Activated naive CD8-positive, alpha-beta T cell treated with anti-CD3 and anti-CD28 coated beads for 36 hours (primary cell): ENCODE measurements around the gene SLC10A7. TPM values are rescaled to one million over a fixed set of nuclear protein-coding genes. Genes with fewer than 3 reads are reported as not detected.

Experiments
- DNase-seq: peaks from one replicate; pipeline ENCODE4 v3.0.0; 2021
- H3K27ac Mint-ChIP-seq: one replicate; pipeline ENCODE4 v1.8.0; 2022; ENCODE audit warnings: mild to moderate bottlenecking, moderate library complexity, mixed read lengths
- H3K27me3 Mint-ChIP-seq: one replicate; pipeline ENCODE4 v1.8.0; 2022; ENCODE audit warnings: mild to moderate bottlenecking, mixed read lengths
- H3K36me3 Mint-ChIP-seq: one replicate; pipeline ENCODE4 v1.8.0; 2021; ENCODE audit warnings: mild to moderate bottlenecking, mixed read lengths
- H3K4me1 Mint-ChIP-seq: one replicate; pipeline ENCODE4 v1.8.0; 2021; ENCODE audit warnings: mixed read lengths
- H3K4me3 Mint-ChIP-seq: one replicate; pipeline ENCODE4 v1.8.0; 2022; ENCODE audit warnings: mild to moderate bottlenecking, moderate library complexity, mixed read lengths
- H3K9me3 Mint-ChIP-seq: one replicate; pipeline ENCODE4 v1.8.0; 2022; ENCODE audit warnings: mixed read lengths
- total RNA-seq, 2 experiments: library from RNA; stranded (reverse); gene quantifications; one replicate each; pipeline ENCODE4 v1.2.3, GENCODE V29; 2021

Gene SLC10A7
- total RNA-seq, 2 experiments from 2014 or later, result 12.8 to 16.1 TPM

DNA sequence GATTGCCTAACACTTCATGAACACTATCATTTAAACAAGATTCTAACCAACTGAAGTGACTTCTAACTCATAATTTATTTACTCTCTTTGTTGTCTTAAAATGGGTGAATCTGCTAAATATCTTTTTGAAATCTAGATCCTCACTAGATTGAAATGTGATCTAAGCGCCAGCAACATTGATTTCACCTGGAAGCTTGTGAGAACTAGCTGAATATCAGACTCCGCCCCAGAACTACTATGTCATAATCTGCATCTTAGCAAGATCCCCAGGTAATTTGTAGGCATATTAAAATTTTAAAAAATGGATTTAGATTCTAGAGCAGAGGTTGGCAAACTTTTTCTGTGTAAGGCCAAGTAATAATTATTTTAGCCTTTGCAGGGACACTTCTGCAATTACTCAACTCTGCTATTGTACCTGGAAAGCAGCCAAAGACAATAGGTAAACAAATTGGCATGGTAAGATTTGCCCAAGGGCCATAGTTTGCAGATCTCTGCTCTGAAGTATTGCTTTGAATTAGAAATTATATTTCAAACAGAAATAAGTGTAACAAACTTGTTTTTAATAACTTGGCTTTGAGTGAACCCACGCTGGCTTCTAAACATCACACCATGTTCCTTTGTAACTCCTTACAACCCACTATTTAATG is 185.9 kb downstream of the SLC10A7 start:
- H3K27me3 Mint-ChIP-seq, result no peaks in the 10 kb centered on the region
- H3K9me3 Mint-ChIP-seq, result no peaks in the 10 kb centered on the region
- no peak overlapping the region for H3K4me3 Mint-ChIP-seq
- H3K27ac Mint-ChIP-seq, result no peak overlapping the region
- H3K36me3 Mint-ChIP-seq, result no peaks in the 10 kb centered on the region
- no peaks in the 10 kb centered on the region for H3K4me1 Mint-ChIP-seq
- DNase-seq, result no peak

DNA sequence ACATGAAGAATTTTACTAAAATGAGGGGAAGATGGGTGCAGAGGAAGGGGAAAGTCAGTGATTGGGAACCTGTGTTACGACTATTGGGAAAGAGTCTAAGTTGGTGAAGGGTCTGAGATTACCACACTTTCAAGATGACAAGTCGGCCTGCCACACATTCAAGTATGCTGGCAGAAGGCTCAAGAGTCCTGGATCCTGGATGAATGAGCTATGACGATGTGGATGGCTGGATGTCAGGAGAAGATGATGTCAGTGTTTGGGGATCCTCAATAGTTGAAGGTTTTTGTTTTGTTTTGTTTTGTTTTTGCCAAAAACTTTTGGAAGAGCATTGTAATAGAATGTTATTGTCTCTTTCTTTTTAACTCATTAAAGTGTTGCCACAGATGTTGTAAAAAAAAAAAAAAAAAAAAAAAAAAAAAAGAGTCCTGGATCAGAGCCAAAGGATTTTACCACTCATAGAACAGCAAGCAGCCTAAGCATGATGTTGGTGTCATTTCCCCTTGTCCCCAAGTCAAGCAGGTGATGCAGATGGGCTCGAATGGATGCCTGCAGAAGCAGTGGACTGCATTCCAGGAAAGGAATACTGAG is 186.8 kb downstream of the SLC10A7 start:
- Mint-ChIP-seq H3K9me3 (no peaks in the 10 kb centered on the region), H3K36me3 (no peaks in the 10 kb centered on the region), H3K4me3 (no peak overlapping the region), H3K4me1 (no peaks in the 10 kb centered on the region), H3K27me3 (no peaks in the 10 kb centered on the region), H3K27ac (no peak overlapping the region)
- DNase-seq, result no peak

DNA sequence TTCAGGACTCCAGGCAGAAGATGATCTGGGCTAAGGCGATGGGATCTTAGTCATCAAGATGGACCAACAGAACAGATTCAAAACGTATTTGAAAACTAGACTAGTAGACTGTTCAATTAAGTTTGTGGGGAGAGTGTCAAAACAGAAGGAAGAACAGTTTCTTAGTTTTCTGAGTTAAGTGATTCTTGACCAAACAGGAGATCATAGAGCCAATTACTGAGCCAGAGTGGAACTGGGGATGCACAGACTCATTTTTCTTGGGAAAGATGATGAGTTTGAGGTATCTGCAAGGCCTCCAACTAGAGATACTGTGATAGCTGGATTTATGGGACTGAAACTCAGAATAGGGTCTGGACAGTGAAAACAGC is 187.9 kb downstream of the SLC10A7 start:
- H3K27ac Mint-ChIP-seq, result no peak overlapping the region
- no peaks in the 10 kb centered on the region for H3K36me3 Mint-ChIP-seq
- no peak for DNase-seq
- H3K27me3 Mint-ChIP-seq, result no peaks in the 10 kb centered on the region
- H3K4me3 Mint-ChIP-seq, result no peak overlapping the region
- H3K4me1 Mint-ChIP-seq, result no peaks in the 10 kb centered on the region
- H3K9me3 Mint-ChIP-seq, result no peaks in the 10 kb centered on the region

GRCh38 chr4:146333187-146333894 is 188.4 kb downstream of the SLC10A7 start:
- Mint-ChIP-seq H3K36me3 (no peaks in the 10 kb centered on the region), H3K4me3 (no peak overlapping the region), H3K4me1 (no peaks in the 10 kb centered on the region), H3K9me3 (no peaks in the 10 kb centered on the region), H3K27me3 (no peaks in the 10 kb centered on the region), H3K27ac (no peak overlapping the region)
- DNase-seq, result peak; percentile 15

GRCh38 chr4:146330392-146330791 is 191.3 kb downstream of the SLC10A7 start:
- no peaks in the 10 kb centered on the region for H3K27me3 Mint-ChIP-seq
- H3K36me3 Mint-ChIP-seq, result peaks cover 2% of the 10 kb centered on the region
- no peak overlapping the region for H3K27ac Mint-ChIP-seq
- H3K4me3 Mint-ChIP-seq, result no peak overlapping the region
- DNase-seq, result no peak
- no peaks in the 10 kb centered on the region for H3K9me3 Mint-ChIP-seq
- H3K4me1 Mint-ChIP-seq, result no peaks in the 10 kb centered on the region

DNA sequence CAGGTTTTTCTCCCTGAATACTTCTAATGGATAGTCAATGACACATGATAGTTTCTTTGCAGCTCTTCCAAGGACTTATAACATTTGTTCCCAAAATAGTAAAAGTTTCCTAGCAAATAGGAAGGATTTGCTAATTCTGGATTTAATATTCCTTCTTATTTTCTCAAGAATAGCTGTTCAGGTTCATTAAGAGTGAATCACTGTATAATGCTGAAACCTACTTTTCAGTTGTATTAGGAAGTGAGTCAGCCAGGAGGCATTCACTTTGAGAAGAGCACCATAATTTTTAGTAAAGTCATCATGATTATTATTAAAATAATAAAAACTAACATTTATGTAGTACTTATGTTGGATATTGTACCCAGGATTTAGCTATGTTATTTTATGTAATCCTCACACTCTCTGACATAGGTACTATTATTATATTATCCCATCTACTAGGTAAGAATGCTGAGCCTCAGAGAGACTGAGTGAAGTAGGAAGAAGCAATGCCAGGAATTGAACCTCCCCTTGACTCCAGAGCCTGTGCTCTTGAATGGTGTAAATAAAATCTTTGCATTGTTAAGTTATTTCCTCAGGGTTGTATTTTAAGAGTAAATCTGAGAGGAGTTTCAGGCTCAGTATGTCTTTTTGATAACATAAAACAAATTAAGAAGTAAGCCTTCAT is 192.6 kb downstream of the SLC10A7 start:
- H3K27ac Mint-ChIP-seq, result no peak overlapping the region

GRCh38 chr4:146327859-146328650 is 193.7 kb downstream of the SLC10A7 start:
- peaks cover 23% of the 10 kb centered on the region for H3K36me3 Mint-ChIP-seq
- no peak for DNase-seq
- no peaks in the 10 kb centered on the region for H3K27me3 Mint-ChIP-seq
- no peak overlapping the region for H3K4me3 Mint-ChIP-seq
- peaks cover 3% of the 10 kb centered on the region for H3K9me3 Mint-ChIP-seq
- no peak overlapping the region for H3K27ac Mint-ChIP-seq
- H3K4me1 Mint-ChIP-seq, result no peaks in the 10 kb centered on the region

More for the DNA sequence above, 192.6 kb downstream of the SLC10A7 start:
- Mint-ChIP-seq H3K36me3 (peaks cover 12% of the 10 kb centered on the region), H3K4me1 (no peaks in the 10 kb centered on the region), H3K9me3 (peaks cover 3% of the 10 kb centered on the region), H3K4me3 (no peak overlapping the region), H3K27me3 (no peaks in the 10 kb centered on the region)
- DNase-seq, result no peak

GRCh38 chr4:146318894-146319293 is 202.8 kb downstream of the SLC10A7 start:
- no peaks in the 10 kb centered on the region for H3K4me1 Mint-ChIP-seq
- DNase-seq, result no peak
- no peak overlapping the region for H3K4me3 Mint-ChIP-seq
- no peak overlapping the region for H3K27ac Mint-ChIP-seq
- peaks cover 15% of the 10 kb centered on the region for H3K36me3 Mint-ChIP-seq
- H3K9me3 Mint-ChIP-seq, result no peaks in the 10 kb centered on the region
- H3K27me3 Mint-ChIP-seq, result no peaks in the 10 kb centered on the region

GRCh38 chr4:146317783-146318182 is 204.0 kb downstream of the SLC10A7 start:
- Mint-ChIP-seq H3K4me1 (no peaks in the 10 kb centered on the region), H3K4me3 (no peak overlapping the region), H3K27ac (no peak overlapping the region), H3K27me3 (no peaks in the 10 kb centered on the region), H3K9me3 (no peaks in the 10 kb centered on the region), H3K36me3 (peaks cover 4% of the 10 kb centered on the region)
- DNase-seq, result no peak

- Mint-ChIP-seq H3K27me3 (no peaks in the 10 kb centered on the region), H3K27ac (no peak overlapping the region), H3K36me3 (peaks cover 3% of the 10 kb centered on the region), H3K4me3 (no peak overlapping the region), H3K9me3 (no peaks in the 10 kb centered on the region), H3K4me1 (peaks cover 3% of the 10 kb centered on the region)
- no peak for DNase-seq
Observed at GRCh38 chr4:146315184-146315583, 206.6 kb downstream of the SLC10A7 start.

- Mint-ChIP-seq H3K9me3 (no peaks in the 10 kb centered on the region), H3K4me3 (no peak overlapping the region), H3K36me3 (peaks cover 3% of the 10 kb centered on the region), H3K27ac (no peak overlapping the region), H3K27me3 (no peaks in the 10 kb centered on the region), H3K4me1 (peaks cover 3% of the 10 kb centered on the region)
- DNase-seq, result no peak
Observed at GRCh38 chr4:146311238-146311970, 210.3 kb downstream of the SLC10A7 start.

- Mint-ChIP-seq H3K4me1 (peaks cover 3% of the 10 kb centered on the region), H3K4me3 (no peak overlapping the region), H3K9me3 (no peaks in the 10 kb centered on the region), H3K36me3 (peaks cover 4% of the 10 kb centered on the region), H3K27ac (no peak overlapping the region), H3K27me3 (no peaks in the 10 kb centered on the region)
- DNase-seq, result no peak
Observed at GRCh38 chr4:146310319-146311021, 211.3 kb downstream of the SLC10A7 start.

GRCh38 chr4:146308951-146309350 is 212.8 kb downstream of the SLC10A7 start:
- no peak overlapping the region for H3K4me3 Mint-ChIP-seq
- H3K36me3 Mint-ChIP-seq, result peaks cover 15% of the 10 kb centered on the region
- H3K9me3 Mint-ChIP-seq, result no peaks in the 10 kb centered on the region
- H3K27ac Mint-ChIP-seq, result no peak overlapping the region
- DNase-seq, result no peak
- H3K4me1 Mint-ChIP-seq, result peaks cover 3% of the 10 kb centered on the region
- no peaks in the 10 kb centered on the region for H3K27me3 Mint-ChIP-seq

- Mint-ChIP-seq H3K4me1 (no peaks in the 10 kb centered on the region), H3K27ac (no peak overlapping the region), H3K36me3 (peaks cover 15% of the 10 kb centered on the region)
Observed at GRCh38 chr4:146302822-146303221, 218.9 kb downstream of the SLC10A7 start.

More at GRCh38 chr4:146302822-146303221, 218.9 kb downstream of the SLC10A7 start:
- H3K4me3 Mint-ChIP-seq, result no peak overlapping the region
- no peak for DNase-seq
- no peaks in the 10 kb centered on the region for H3K9me3 Mint-ChIP-seq
- H3K27me3 Mint-ChIP-seq, result no peaks in the 10 kb centered on the region
